B cell (primary cell): ENCODE measurements around the gene PLA2G1B. TPM values are rescaled to one million over a fixed set of nuclear protein-coding genes. Genes with fewer than 3 reads are reported as not detected.

ENCODE experiments used
- ATAC-seq: fragments of 200-7000 bp; cut with Tn5 transposase; one replicate; pipeline ENCODE4 v1.10.0; 2021; ENCODE audit warnings: low read depth, mild to moderate bottlenecking, moderate number of reproducible peaks, moderate library complexity
- CTCF ChIA-PET: fragments of 350-600 bp; sonication (Branson Sonifier 250); formaldehyde crosslinking; loops from one replicate; lab custom pipeline; 2021; ENCODE audit warnings: antibody characterized with exemption, inconsistent platforms; lab: Charles Lee
- POLR2A ChIA-PET: fragments of 350-600 bp; sonication (Branson Sonifier 250); formaldehyde crosslinking; loops from one replicate; lab custom pipeline; 2021; ENCODE audit warnings: antibody characterized with exemption; lab: Charles Lee
- DNase-seq: peaks from one replicate; pipeline ENCODE4 v3.0.0; 2013
- H2AFZ ChIP-seq: 2 replicates; pipeline ENCODE4 v1.6.1; 2012; ENCODE audit warnings: mild to moderate bottlenecking, low read depth, low read length; ENCODE audit not compliant: insufficient read depth, poor library complexity, severe bottlenecking
- H3K27ac ChIP-seq, 2 donors: 1 replicate in 1 of 2; 2 replicates in 1 of 2; pipeline ENCODE4 v1.5.1; 2012 to 2013; ENCODE audit warnings: low read length in 2 of 2, mild to moderate bottlenecking in 2 of 2, moderate library complexity in 1 of 2
- H3K27me3 ChIP-seq, 4 experiments: fragments of 200-600 bp in 1 of 4; sonication (generic) in 1 of 4; replicated peaks in 1 of 4; 1 replicate in 2 of 4; 2 replicates in 2 of 4; pipeline versions ENCODE4 v1.6.1 to v1.7.0; 2013 to 2016; ENCODE audit warnings: low read length in 3 of 4, mild to moderate bottlenecking in 2 of 4, mixed read lengths in 1 of 4, moderate library complexity in 1 of 4; ENCODE audit not compliant: insufficient read depth in 4 of 4, control insufficient read depth in 3 of 4; ENCODE audit errors: control extremely low read depth in 1 of 4
- H3K36me3 ChIP-seq, 2 experiments: replicated peaks in 1 of 2; 1 replicate in 1 of 2; 2 replicates in 1 of 2; pipeline versions ENCODE4 v1.6.1 to v1.7.1; 2013; ENCODE audit warnings: low read length in 1 of 2; ENCODE audit not compliant: insufficient read depth in 2 of 2, control insufficient read depth in 1 of 2; ENCODE audit errors: control extremely low read depth in 1 of 2, extremely low read depth in 1 of 2
- H3K4me1 ChIP-seq, 2 donors: fragments of 200-600 bp in 1 of 2; sonication (generic) in 1 of 2; 1 replicate in 1 of 2; 2 replicates in 1 of 2; pipeline versions ENCODE4 v1.5.1 to v1.6.1; 2013 to 2017; ENCODE audit warnings: low read length in 2 of 2; ENCODE audit not compliant: control insufficient read depth in 2 of 2, insufficient read depth in 2 of 2
- H3K4me2 ChIP-seq: replicated peaks from 2 replicates; pipeline ENCODE3; 2012; ENCODE audit warnings: mild to moderate bottlenecking, low read depth, low read length; ENCODE audit not compliant: poor library complexity, severe bottlenecking
- H3K4me3 ChIP-seq, 5 experiments: fragments of 200-600 bp in 1 of 5; sonication (generic) in 1 of 5; 1 replicate in 3 of 5; 2 replicates in 2 of 5; pipeline versions ENCODE4 v1.5.1 to v1.7.0; 2011 to 2016; ENCODE audit warnings: low read length in 4 of 5, mild to moderate bottlenecking in 4 of 5, low read depth in 2 of 5, control low read depth in 1 of 5, moderate library complexity in 1 of 5; ENCODE audit not compliant: insufficient read depth in 1 of 5; ENCODE audit errors: control extremely low read depth in 1 of 5, extremely low read depth in 1 of 5
- H3K79me2 ChIP-seq: fragments of 200-600 bp; sonication (generic); one replicate; pipeline ENCODE4 v1.6.0; 2016; ENCODE audit warnings: low read length; ENCODE audit not compliant: control insufficient read depth, insufficient read depth
- H3K9ac ChIP-seq: fragments of 200-600 bp; sonication (generic); 2 replicates; pipeline ENCODE4 v1.6.1; 2017; ENCODE audit warnings: mild to moderate bottlenecking, low read length, moderate library complexity
- H3K9me3 ChIP-seq, 3 donors: one replicate each; pipeline versions ENCODE4 v1.6.1 to v1.7.1; 2013; ENCODE audit warnings: low read length in 2 of 3; ENCODE audit not compliant: control insufficient read depth in 2 of 3, insufficient read depth in 1 of 3; ENCODE audit errors: control extremely low read depth in 1 of 3
- H4K20me1 ChIP-seq: 2 replicates; pipeline ENCODE4 v1.6.0; 2012; ENCODE audit warnings: mild to moderate bottlenecking, low read length; ENCODE audit not compliant: insufficient read depth, control insufficient read depth, poor library complexity, severe bottlenecking
- H3K27ac Mint-ChIP-seq: one replicate; pipeline ENCODE4 v1.8.0; 2021; ENCODE audit warnings: mixed read lengths
- H3K27me3 Mint-ChIP-seq: one replicate; pipeline ENCODE4 v1.8.0; 2021; ENCODE audit warnings: mixed read lengths
- H3K4me1 Mint-ChIP-seq: one replicate; pipeline ENCODE4 v1.8.0; 2021; ENCODE audit warnings: mixed read lengths
- H3K4me3 Mint-ChIP-seq: one replicate; pipeline ENCODE4 v1.8.0; 2021; ENCODE audit warnings: mixed read lengths
- H3K9me3 Mint-ChIP-seq: one replicate; pipeline ENCODE4 v1.8.0; 2022; ENCODE audit warnings: mixed read lengths; ENCODE audit not compliant: insufficient read depth
- CTCF ChIP-seq: fragments of 200-600 bp; IDR thresholded peaks from one replicate; pipeline ENCODE4 v1.8.0; 2022; ENCODE audit warnings: antibody characterized with exemption, mild to moderate bottlenecking
- EZH2 ChIP-seq: IDR thresholded peaks from 2 replicates; pipeline ENCODE4 v1.6.1; 2012; ENCODE audit warnings: borderline replicate concordance, low read depth, mild to moderate bottlenecking, moderate library complexity, low read length; ENCODE audit not compliant: insufficient read depth, poor library complexity, severe bottlenecking
- WGBS: methylation state at CpG from one replicate; pipeline ENCODE4 v1.1.5; 2013; ENCODE audit warnings: missing lambda C conversion rate; ENCODE audit not compliant: insufficient coverage; 5-methylcytosine and 5-hydroxymethylcytosine counted together
- intact Hi-C: fragments of 100-400 bp; cut with micrococcal nuclease; formaldehyde crosslinking; loops from one replicate; pipeline ENCODE4 v1.10.0; 2022
- polyA plus RNA-seq: library from polyadenylated mRNA; depleted of rRNA; stranded (reverse); fragments of >200 nt; gene quantifications from 2 replicates; pipeline ENCODE4 v1.2.3, GENCODE V29; 2012
- total RNA-seq, 2 donors: library from RNA; stranded (reverse); fragments of 120-200 nt in 1 of 2; gene quantifications; 1 replicate in 1 of 2; 2 replicates in 1 of 2; pipeline versions ENCODE4 v1.2.3 to v1.2.4, GENCODE V29; 2013 to 2022

The PLA2G1B gene
- total and polyA plus RNA-seq, 2 donors (not counting 1 experiment from before 2014, with no cell fraction given): not detected

DNA sequence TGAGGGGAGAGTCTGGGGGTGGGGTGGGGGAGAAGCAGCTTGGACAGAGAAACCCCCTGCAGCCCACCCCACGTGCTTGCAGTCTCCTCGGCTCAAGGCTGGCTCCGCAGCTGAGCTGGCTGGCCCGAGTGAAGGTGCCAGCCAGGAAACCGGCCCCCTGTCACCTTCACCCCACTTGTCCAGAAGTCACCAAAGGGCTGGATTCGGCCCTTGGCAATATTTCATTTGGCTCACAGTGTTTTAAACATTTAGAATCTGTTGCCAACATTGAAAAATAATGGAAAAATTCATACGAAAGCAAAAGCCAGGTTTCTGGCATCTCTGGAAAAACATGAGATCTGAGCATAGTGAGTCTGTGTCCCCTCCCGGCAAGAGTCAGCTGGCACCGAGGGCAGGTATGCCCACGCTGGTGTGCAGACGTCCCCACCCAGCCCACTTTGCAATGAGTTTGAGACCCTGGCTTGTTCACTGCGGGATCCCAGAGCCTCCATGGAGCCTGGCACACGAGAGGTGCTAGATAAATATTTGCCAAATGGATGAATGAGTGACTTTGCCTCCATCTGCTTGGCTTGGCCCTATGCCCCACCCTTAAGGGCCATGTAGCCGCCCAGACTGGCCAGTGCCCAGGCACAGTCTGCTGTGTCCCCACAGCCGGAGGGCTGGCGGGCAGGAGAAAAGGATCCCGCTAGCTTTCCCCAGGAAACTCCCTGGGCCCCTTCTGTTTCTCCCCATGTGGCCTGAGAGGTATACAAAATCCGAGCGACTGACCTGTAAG lies 23.2 kb upstream of the PLA2G1B start:
- no peak for TF ChIP-seq CTCF
- no peak for TF ChIP-seq EZH2
- Mint-ChIP-seq H3K9me3 (no peaks in the 10 kb centered on the region), H3K4me3 (no peak overlapping the region), H3K27ac (no peak overlapping the region), H3K27me3 (peaks cover 24% of the 10 kb centered on the region), H3K4me1 (no peaks in the 10 kb centered on the region)
- Histone ChIP-seq H3K4me1 (no peaks in the 10 kb centered on the region), H3K4me3 (no peak overlapping the region), H3K9ac (no peak overlapping the region), H2AFZ (no peak overlapping the region), H3K27ac (no peak overlapping the region), H4K20me1 (no peaks in the 10 kb centered on the region), H3K27me3 (peaks cover 0 to 5% (median 2%) of the 10 kb centered on the region in 4 experiments), H3K9me3 (no peaks in the 10 kb centered on the region), H3K79me2 (no peaks in the 10 kb centered on the region), H3K4me2 (no peak overlapping the region), H3K36me3 (no peaks in the 10 kb centered on the region)
- intact Hi-C loops: no loop called here
- ChIA-PET CTCF (no interaction called here), POLR2A (no interaction called here)
- 89% methylated on average over 14 of the region's 19 CpGs for WGBS
- DNase-seq: no peak
- no peak for ATAC-seq

DNA sequence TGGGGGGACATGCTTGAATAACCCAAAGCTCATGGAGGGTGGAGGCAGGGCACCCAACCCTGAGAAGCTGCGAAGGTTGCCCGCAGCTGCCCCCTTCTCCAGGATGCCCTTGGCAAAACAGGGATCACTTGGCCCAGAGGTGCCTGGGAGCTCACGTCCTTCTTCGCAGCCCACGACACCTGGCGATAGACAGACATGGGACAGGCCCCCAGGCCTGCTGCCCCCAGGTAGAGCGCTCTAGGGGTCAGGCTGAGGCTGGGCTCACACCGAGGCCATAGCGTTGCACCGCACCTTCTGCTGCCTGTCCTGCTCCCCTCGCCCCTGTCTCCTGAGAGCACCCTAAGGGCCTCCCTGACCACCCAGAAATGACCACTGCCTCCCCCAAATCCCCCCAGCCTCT lies 20.2 kb upstream of the PLA2G1B start:
- DNase-seq: no peak
- no peaks in the 10 kb centered on the region for H3K9me3 ChIP-seq
- no peak for TF ChIP-seq EZH2
- no peak for TF ChIP-seq CTCF
- no peaks in the 10 kb centered on the region for H3K36me3 ChIP-seq
- no peak overlapping the region for H3K27ac ChIP-seq
- H3K4me1 ChIP-seq: no peaks in the 10 kb centered on the region
- H3K27me3 ChIP-seq: peaks cover 0 to 9% (median 2%) of the 10 kb centered on the region in 4 experiments
- H3K79me2 ChIP-seq: no peaks in the 10 kb centered on the region
- no peak overlapping the region for H3K4me2 ChIP-seq
- H3K4me3 ChIP-seq: no peak overlapping the region
- Mint-ChIP-seq H3K27me3 (peaks cover 20% of the 10 kb centered on the region), H3K9me3 (no peaks in the 10 kb centered on the region), H3K4me3 (no peak overlapping the region), H3K4me1 (no peaks in the 10 kb centered on the region), H3K27ac (no peak overlapping the region)
- intact Hi-C loops: no loop called here
- ChIA-PET CTCF (interaction anchor here (0.6 to 2.0 kb wide), 2 partner anchors 9 to 204 kb away, joined by 3 to 7 read pairs; no protein-coding TSS in a partner anchor), POLR2A (no interaction called here)
- ATAC-seq: no peak
- H2AFZ ChIP-seq: no peak overlapping the region
- no peak overlapping the region for H3K9ac ChIP-seq
- WGBS: 86% methylated on average over 11 of the region's 11 CpGs
- no peaks in the 10 kb centered on the region for H4K20me1 ChIP-seq
